T-helper 2 cell (primary cell): ENCODE results near the gene NRARP.

Source experiments
- DNase-seq, 5 experiments: peaks; one replicate each; pipeline versions ENCODE4 v3.0.0 to v3.0.0-alpha.2; 2012 to 2022

NRARP gene

GRCh38 chr9:137321726-137322361, 19.8 kb upstream of the NRARP start:
- DNase-seq, result no peak

DNA sequence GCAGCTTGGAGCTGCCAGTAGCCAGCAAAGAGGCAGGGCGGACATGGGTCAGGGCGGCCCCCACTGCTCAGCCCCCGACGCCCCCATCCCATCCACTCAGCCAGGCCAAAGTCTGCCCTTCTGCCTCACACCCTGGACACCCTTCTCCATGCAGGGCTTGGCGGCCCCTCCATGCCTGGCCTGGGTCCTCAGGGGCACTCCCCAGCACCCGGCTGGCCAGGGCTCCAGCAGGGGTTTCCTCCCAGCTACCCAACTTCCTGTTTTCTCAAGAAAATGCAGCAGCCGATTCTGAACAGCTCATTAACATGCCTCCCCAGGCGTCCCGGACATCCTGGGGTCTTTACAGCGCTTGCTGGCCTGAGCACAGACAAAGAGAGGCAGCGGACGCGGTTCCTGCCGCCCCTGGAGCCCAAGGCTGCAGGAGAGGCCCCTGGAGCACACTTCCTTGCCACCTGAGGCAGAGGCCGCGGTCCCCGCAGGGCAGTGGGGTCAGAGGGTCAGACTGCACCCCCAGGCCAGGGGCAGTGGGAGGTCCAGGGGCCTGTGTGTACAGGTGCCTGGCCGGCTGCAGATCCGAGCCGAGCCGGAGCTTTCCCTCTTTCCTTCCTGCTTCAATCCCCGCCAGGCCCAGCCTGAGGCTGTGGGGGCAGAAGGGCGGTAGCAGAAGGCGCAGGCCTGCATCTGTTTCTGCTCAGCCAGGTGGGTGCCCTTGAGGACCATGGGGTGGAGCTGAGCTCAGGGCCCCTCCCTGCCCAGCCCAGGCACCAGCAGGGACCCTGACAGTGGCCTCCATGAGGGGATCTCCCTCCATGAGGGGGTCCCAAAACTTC, 18.7 kb upstream of the NRARP start:
- peak in 1 of 5 experiments; percentile 67 for DNase-seq

- DNase-seq, result no peak
These were observed 17.9 kb upstream of the NRARP start for GRCh38 chr9:137319739-137320551.

DNA sequence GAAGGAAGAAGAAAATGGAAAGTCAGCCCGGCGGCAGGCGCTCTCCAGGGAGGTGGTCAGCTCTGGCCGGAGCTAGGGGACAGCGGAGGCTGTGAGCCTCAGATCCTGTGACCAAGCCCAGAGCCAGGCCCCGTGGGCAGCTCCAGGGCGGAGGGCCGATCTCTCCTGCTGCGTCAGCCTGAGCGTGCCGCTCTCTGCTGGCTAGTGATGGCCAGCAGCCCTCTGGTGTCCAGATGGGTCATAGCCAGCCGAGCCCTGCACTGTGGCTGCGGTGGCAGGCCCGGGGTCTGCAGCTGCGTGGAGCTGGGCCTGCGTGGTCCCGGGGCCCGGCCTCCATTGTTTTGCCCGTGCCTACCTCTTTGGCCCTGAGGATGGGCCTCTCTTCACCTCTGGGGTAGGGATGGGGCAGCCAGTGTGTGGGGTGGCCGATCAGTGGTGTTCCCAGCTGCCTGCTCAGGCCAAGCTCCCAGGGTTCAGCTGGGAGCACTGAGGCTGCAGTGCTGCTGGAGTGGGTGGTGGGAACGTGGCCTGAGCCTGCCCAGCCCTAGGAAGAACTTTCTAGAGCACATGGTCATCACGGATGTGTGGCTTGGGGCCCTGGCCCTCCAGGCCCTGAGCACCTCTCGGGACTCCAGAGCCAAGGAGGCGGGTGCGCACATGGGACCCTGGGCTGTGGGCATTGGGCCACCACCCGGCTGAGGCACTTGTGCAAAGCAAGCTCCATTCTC, 17.1 kb upstream of the NRARP start:
- DNase-seq, result no peak

GRCh38 chr9:137318602-137319001, 16.5 kb upstream of the NRARP start:
- DNase-seq, result no peak

- no peak for DNase-seq
These were observed 15.8 kb upstream of the NRARP start for GRCh38 chr9:137317718-137318511.

GRCh38 chr9:137317021-137317717, 15.1 kb upstream of the NRARP start:
- no peak for DNase-seq

DNA sequence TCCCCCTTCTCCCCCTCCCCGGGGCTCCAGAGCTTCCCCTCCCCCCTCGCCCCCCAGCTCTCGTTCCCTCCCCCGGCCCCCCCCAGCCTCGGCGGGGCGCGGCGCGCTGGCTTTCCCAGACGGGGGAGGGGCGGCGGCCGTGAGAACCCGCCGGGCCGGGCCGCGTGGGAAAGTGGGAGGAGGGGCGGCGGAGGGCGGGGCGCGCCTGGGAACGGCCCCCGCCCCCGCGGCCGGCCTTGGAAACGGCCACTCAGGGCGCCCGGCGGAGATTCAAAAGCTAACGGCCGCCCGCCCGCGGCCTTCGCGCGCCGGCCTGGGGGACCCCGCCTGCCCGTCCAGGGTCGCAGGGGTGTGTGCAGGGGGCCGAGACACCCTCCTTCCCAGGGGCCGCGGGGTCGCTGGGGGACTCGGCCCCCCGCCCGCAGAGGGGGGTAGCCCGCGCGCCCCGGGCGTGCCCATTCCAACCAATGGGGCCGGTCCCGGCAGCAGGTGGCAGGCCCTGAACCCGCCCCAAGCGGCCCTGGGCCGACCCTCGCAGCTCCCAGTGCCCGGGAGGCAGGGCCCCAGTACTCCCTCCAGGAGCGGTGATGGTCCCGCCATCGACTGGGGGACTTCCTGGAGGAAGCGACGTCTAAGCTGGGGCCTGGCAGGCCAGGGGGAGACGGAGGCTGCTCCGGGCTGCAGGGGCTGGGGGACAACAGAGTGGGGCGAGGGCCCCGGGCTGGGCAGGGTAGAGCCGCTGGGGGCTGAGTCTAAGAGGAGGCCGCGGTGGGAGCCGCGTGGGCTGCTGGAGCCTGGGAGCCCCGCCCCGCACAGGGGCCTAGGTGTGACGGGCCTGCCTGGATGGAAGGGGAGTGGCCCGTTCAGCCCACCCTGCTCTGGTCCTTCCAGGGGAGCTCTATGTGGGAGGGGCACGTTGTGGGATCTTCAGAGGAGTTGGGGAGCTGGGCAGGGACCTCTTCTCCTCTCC, 14.2 kb upstream of the NRARP start:
- no peak for DNase-seq

DNA sequence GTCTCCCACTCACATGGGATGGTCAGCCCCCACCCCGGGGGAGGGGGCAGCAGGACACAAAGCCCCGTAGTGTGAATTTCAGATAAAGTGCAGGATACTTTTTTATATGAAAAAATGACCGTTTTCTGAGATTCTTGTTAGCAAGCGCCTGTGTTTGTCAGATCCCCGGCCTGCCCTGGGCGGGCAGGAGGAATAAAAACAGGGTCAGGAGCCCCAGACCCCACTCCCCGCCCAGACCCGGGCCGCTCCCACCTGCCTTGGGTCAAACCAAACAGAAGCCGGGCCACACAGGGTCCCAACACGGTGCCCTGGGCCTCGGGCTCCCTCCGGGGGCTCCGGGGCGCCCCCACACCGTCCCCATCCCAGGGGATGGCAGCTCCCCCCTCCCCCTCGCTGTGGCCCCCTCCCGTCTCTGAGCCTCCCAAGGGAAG, 13.5 kb upstream of the NRARP start:
- DNase-seq, result no peak

GRCh38 chr9:137314561-137315560, 12.8 kb upstream of the NRARP start:
- DNase-seq, result no peak

GRCh38 chr9:137313956-137314560, 12.0 kb upstream of the NRARP start:
- no peak for DNase-seq

DNA sequence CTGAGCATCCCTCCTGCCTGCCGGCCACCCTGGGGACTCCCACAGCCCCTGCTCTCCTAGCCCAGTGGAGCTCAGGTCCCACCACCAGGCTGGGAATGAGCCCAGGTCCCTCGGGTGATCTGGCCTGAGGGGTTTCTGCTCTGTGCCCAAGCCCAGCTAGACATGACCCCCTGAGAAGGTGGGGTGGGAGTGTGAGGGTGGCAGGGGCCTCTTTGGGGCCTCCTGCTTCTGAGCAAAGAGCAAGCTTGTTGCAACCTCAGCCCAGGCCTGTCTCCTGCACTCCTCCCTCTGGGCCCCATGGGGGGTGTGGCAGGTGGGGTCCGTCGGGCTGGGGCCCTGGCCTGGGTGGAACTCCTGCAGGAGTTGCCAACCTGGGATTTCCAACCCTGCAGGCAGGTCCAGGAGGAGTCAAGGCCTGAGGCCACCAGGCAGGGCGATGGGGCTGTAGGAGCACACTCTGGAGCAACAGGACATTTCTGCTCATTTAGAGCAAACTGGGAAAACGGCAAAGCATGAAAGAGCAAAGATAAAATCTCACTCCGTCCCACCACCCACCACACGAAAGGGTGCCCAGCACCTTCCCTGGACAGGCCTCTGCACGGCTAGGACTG, 11.4 kb upstream of the NRARP start:
- no peak for DNase-seq

DNA sequence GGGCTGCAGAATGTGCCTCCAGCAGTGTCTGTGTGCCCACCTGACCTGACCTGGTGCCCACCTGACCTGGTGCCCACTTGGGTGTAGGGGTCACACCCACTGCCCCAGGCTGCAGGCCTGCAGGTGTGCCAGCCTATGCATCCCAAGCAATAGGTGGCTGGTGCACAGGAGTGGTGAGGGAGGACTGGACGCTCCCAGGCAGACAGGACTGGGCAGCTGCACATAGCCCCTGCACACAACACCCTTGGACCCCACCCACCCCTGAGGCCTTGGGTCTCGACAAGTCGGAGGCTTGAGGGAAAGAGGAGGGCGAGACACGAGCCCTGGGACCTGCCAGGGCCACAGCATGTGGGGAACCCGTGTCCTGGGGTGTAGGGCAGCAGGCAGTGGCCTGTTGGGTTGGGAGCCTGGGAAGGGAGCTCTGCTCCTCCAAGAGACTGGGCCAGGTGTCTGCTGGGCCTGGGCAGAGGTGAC, 10.8 kb upstream of the NRARP start:
- DNase-seq, result no peak

GRCh38 chr9:137311986-137312851, 10.1 kb upstream of the NRARP start:
- DNase-seq, result no peak

GRCh38 chr9:137311171-137311985, 9.3 kb upstream of the NRARP start:
- DNase-seq, result no peak
